GM19438 (cell line): ENCODE measurements around the gene PIR.
A peak's percentile ranks its signal among the peaks of the same experiment; 100 is the strongest.

Source experiments
- ATAC-seq: cut with Tn5 transposase; IDR thresholded peaks from one replicate; pipeline ENCODE4 v1.9.1; 2021; ENCODE audit warnings: low read depth; ENCODE audit not compliant: unreplicated experiment

The PIR gene

DNA sequence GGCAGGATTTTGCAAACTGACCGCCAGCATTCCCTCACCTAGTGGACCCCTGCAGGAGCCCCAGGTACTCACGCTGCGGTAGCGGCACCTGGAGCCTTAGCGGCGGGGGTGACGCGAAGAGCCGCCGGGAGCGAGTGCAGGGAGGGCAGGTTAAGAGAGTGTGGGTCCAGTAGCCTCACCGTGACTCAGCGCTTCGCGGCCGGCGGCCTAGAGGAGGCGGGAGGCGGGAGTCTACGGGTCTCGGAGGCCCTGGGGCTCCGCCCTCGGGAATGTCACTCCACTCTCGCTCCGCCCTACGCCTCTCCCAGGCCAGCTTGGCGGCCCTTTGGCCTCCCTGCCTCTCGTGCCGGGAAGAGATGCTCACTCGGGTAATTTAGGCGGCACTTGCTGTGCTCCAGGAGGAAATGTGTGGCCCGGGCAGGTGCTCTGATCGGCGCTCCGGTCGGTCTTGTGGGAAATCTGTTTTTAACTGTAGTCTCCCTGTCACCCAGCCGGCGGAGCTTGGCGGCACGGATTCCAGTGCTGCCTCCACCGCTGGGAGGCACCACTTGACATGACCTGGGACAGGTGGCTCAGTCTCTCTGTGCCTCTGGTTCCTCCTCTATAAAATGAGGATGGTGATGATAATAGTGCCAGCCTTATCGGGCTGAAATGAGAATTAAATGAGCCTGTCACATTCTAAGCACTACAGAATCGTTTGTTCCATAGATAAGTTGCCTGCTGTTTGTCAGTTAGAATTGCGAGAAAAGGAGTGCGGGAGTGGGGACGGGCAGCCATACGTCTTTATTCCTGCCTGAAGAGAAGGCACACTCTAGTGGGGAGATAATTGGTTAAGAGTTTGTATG, at the start of gene PIR:
Gene PIR (minus strand): TSS at position 216 of the 845 bp plus-strand sequence. CDS start 2,076 bp downstream, outside the sequence.
- ATAC-seq, result peak; percentile 98

- no peak for ATAC-seq
These were observed 37.2 kb upstream of the PIR start for GRCh38 chrX:15530318-15530717.

DNA sequence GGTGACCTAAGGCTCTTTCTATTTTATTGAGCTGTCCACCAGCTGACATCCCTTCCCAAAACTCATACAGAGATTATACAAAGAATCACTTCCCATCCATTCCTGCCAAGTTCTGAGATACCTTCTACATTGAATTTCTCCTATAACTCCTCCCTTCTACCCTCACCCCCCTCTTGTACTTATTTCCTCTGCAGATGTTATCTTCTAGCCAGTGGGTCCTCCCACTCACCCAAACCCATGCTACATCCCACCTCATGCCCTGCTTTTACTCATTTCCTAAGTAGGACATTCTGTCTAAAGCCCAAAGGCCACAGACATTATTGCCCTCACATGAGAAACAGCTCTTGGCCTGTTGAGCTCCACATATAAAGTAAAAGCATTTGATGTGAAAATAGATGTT, 36.0 kb upstream of the PIR start:
- ATAC-seq, result no peak

DNA sequence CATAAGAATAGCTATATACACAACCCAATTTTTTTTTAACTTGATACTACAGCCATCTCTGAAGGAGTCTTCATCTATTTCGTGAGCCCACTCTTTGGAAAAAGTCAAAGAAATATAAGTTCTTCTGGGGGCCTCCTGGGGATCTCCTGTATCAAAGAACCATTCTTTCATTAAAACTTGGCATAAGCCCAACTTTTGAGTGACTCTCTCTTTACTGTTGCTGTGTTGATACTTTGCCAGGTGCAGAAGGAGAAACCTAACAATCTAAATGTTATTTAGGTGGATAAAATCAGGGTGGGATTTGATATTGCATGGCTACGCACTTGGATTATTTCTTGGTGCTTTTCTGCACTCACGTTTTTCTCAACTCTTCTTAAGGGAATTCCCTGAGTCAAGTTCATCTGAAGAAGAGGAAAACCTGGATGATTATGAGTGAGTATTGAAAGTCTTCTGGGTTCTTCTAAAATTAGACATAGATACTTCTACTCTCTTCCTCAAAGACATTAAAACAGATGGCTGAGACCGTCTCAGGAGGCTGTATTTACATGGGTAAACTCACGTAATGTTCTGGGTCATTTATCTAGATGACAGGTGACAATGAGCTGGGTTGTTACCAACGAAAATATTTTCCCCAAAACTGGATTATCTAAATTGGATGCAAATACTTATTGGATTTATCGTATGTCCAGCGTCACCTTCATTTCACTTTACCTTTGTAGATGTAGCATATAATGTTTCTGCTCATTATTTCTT, 32.7 kb upstream of the PIR start:
- no peak for ATAC-seq

DNA sequence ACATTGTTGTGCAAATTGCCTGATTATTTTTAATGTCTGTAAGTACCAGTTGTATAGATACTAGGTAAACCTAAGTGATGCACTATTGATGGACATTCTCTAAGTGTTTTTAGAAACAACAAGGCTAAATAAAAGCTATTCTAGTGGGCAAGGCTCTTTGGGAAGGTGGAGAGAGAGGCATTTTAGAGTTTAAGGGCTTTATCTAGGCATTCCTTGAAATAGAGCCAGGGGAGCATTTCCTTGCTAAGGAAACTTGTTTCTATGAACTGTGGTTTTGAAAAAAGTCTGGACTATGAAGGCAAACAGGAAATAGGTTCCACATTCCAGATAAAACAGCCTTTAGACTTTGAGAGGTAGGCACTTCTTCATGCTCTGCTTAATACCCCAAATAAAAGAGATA, 31.3 kb upstream of the PIR start:
- ATAC-seq, result no peak

GRCh38 chrX:15523088-15523487, 30.0 kb upstream of the PIR start:
- no peak for ATAC-seq

DNA sequence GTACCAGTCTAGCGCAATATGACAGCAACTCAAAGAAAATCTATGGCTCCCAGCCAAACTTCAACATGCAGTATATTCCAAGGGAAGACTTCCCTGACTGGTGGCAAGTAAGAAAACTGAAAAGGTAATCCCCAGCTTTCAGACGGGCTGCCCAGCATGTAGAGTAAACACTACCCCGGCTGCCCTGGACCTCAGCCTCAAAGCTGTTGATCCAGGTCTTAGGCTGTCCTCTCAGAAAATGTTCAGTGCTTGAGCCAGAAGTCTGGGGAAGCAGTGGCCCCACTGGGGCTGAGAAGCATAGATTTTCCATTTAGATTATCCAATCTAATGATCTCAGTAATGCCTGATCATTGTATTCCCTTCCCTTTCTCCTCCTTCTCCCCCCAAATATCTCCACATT, 29.3 kb upstream of the PIR start:
- ATAC-seq, result no peak

GRCh38 chrX:15515931-15516330, 22.8 kb upstream of the PIR start:
- ATAC-seq, result no peak

DNA sequence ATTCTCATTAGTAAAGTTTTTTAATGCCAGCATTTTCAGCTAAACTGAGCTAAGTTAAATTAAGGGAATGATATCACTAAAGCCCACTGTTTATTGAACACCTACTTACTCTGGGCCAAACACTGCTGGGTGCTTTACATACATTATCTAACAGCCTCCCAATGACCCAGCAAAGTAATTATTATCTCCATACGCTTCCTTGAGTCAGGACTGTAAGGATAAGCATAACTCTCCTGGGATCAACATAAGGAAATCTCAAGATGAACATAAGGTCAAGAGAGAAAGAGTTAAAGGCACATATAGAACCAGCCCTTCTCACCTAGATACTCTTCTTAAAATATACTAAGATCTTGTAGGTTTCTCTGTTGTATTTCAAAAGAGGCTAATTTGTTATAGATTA, 21.1 kb upstream of the PIR start:
- no peak for ATAC-seq

GRCh38 chrX:15512401-15512965, 19.4 kb upstream of the PIR start:
- no peak for ATAC-seq

DNA sequence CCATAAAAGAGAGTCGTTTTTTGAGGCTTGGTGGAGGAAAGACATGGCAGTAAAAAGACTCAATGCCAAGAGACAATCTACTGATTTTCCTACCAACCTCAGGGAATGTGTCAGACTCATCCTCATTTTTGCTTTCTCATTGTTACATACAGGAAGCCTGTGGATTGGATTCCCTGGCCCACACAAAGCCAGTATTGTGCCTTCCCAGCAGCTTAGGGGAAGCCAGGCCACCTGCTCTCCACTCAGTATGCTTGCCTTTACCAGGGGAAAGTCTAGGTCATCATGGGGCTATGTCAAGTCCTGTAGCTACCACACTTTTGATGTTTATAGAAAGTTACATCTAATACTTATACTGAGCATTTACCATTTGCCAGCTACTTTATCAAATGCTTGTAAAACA, 18.4 kb upstream of the PIR start:
- no peak for ATAC-seq

DNA sequence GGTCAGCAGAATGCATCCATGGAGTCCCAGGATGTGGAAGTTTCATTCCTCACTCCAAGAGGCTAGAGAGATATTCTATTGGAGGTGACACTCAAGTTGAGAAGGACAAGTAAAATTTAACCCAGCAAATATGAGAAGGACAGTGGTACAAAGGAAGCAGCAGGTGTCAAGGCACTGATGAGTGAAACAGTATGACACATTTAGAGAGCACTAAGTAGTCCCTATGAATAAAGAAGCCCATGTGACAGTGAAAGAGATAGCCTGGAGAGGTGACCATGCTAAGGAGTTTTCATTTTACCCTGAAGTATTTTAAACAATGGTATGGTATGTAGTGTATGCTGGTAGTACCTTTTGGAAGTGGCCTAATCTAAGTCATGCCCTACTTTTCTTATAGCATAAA, 16.7 kb upstream of the PIR start:
- ATAC-seq, result no peak

GRCh38 chrX:15507005-15507404, 13.9 kb upstream of the PIR start:
- no peak for ATAC-seq

GRCh38 chrX:15505101-15505500, 12.0 kb upstream of the PIR start:
- no peak for ATAC-seq

DNA sequence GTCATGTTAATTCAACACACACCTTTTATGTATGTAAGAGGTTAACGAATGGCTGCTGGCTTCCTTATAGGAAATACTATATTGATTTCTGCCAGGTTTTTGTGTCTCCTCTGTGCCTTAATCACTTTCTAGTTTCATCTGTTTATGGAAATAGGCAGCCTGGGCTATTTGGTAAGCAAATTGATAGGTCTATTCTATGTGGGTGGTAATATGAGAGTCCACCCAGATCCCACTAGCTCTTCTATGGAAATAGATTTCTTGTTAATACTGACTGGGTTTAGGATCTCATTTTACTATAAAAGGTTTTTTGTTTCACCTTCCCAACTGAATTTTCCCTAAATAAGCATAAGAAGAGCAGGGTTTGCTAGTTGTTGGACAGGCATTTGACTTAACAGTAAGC, 11.5 kb upstream of the PIR start:
- ATAC-seq, result no peak

DNA sequence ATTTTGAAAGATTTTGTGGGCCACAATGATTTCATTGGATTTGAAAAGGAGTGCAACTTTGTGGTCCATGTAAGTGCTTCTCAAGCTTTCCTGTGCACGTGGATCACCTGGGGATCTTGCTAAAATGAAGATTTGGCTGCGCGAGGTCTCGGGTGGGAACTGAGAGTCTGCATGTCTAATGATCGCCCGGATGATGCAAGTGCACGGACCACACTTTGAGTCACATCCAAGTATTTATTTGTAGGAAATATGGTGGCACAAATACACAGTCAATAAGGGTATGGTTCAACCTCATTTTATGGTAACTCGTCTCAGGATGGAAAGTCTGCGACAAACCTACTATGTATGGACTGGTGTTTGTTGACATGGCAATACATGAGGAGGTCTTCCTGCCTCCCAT, 8.4 kb upstream of the PIR start:
- ATAC-seq, result no peak

- ATAC-seq, result no peak
These were observed 7.4 kb upstream of the PIR start, which contains the start of gene BMX for GRCh38 chrX:15500497-15500966. Gene BMX, plus strand, starts transcription at chrX:15500807. Its CDS starts 7,547 bp downstream, at chrX:15508354.

GRCh38 chrX:15499976-15500375, 6.8 kb upstream of the PIR start:
- no peak for ATAC-seq

GRCh38 chrX:15498741-15499140, 5.6 kb upstream of the PIR start:
- no peak for ATAC-seq

DNA sequence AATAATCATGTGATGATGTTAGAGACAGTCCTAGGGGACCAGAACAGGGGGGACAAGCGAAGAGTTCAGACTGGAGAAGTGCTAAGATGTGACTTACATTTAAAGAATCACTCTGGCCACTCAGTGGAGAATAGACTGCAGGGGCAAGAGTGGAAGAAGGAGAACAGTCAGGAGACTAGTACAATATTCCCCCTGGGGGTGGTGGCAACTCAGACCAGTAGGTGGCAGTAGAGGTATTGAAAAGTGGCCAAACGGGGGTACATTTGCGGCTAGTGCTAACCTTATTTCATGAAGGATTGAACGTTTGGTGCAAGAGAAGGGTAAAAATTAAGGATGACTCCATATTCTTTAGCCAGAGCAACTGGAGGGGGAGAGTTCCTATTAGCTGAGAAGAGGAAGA, 4.7 kb upstream of the PIR start:
- ATAC-seq, result no peak

DNA sequence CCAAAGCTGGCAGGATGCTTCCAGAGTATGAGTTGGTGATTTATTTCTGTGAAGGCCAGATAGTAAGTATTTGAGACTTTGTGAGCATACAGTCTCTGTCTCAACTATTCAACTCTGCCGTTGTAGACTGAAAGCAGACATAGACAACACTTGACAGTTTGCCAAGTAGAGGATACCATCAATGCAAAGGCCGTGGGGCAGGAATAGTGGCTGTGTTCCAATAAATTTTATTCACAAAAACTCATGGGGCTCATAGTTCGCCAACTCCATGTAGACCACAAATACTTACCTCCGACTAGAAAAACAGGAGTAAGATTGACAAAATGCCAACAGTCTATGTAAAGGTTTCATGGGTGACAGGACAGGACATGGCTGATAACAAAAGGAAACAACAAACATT, 3.7 kb upstream of the PIR start:
- no peak for ATAC-seq
